HG03354 (cell line): ENCODE results near the gene WDFY1.
"Not testable (repeated sequence)": the region's sequence is repeated elsewhere in the genome, so short reads cannot be mapped to it uniquely, and the experiment has no call there.

Experiments
- ATAC-seq: cut with Tn5 transposase; IDR thresholded peaks from one replicate; pipeline ENCODE4 v1.9.1; 2021; ENCODE audit warnings: mild to moderate bottlenecking; ENCODE audit not compliant: unreplicated experiment, poor library complexity, severe bottlenecking

WDFY1 gene

GRCh38 chr2:223967981-223968380 lies 22.8 kb upstream of the WDFY1 start:
- ATAC-seq, result no peak

GRCh38 chr2:223959688-223960087 lies 14.6 kb upstream of the WDFY1 start:
- ATAC-seq, result no peak

GRCh38 chr2:223957092-223957851 lies 12.1 kb upstream of the WDFY1 start, which contains the start of gene MRPL44:
Gene MRPL44 (plus strand): TSS chr2:223957463. CDS start chr2:223957473, 10 bp downstream.
- peak; percentile 92 for ATAC-seq

- ATAC-seq, result no peak
Observed at GRCh38 chr2:223956300-223956699, 11.2 kb upstream of the WDFY1 start.

- no peak for ATAC-seq
Observed at GRCh38 chr2:223954401-223954800, 9.3 kb upstream of the WDFY1 start.

GRCh38 chr2:223952280-223952968 lies 7.3 kb upstream of the WDFY1 start:
- ATAC-seq, result peak; percentile 66

GRCh38 chr2:223950448-223951347 lies 5.6 kb upstream of the WDFY1 start:
- ATAC-seq, result no peak

GRCh38 chr2:223949241-223949840 lies 4.2 kb upstream of the WDFY1 start:
- no peak for ATAC-seq

GRCh38 chr2:223947711-223948205 lies 2.6 kb upstream of the WDFY1 start:
- ATAC-seq, result no peak

GRCh38 chr2:223945755-223946154 lies 620 bp upstream of the WDFY1 start:
- ATAC-seq, result no peak

- peak; percentile 28 for ATAC-seq
Observed at GRCh38 chr2:223944166-223944702, 901 bp downstream of the WDFY1 start.

- no peak for ATAC-seq
Observed at GRCh38 chr2:223943561-223944008, 1.6 kb downstream of the WDFY1 start.

- ATAC-seq, result no peak
Observed at GRCh38 chr2:223943135-223943534, 2.0 kb downstream of the WDFY1 start.

- ATAC-seq, result peak; percentile 43
Observed at GRCh38 chr2:223941579-223942277, 3.4 kb downstream of the WDFY1 start.

GRCh38 chr2:223939438-223939837 lies 5.7 kb downstream of the WDFY1 start:
- ATAC-seq, result not testable (repeated sequence)

GRCh38 chr2:223937535-223937934 lies 7.6 kb downstream of the WDFY1 start:
- no peak for ATAC-seq

- ATAC-seq, result no peak
Observed at GRCh38 chr2:223936862-223937326, 8.2 kb downstream of the WDFY1 start.

GRCh38 chr2:223935459-223936125 lies 9.5 kb downstream of the WDFY1 start:
- ATAC-seq, result no peak
